T follicular helper cell (primary cell): ENCODE data around the gene CACNA1S.

Experiments used
- DNase-seq: peaks from one replicate; pipeline ENCODE4 v3.0.0-alpha.2; 2020; ENCODE audit warnings: low read depth

CACNA1S gene

DNA sequence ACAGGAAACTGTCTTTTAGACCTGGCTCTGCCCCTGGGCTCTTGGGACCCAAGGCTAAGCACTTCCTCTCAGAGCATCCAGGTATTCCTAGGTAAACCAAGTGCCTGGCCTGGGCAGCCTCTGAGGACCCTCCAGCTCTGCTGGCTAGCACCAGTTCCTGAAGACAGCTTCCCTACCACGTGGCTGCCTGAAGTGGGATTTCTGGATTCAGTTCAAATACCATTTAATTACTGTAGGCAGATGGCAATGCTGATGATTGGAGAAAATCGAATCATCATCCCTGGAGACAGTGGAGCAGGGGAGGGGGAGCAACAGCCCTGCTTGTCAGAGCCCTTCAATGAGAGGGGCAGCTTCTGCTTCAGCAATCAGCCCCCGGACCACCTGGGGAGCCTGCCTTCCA is 100.6 kb downstream of the CACNA1S start:
- DNase-seq = no peak

- DNase-seq = no peak
Measured at GRCh38 chr1:201009962-201010645, 102.1 kb downstream of the CACNA1S start.

- DNase-seq = no peak
Measured at GRCh38 chr1:201008666-201009360, 103.4 kb downstream of the CACNA1S start.

DNA sequence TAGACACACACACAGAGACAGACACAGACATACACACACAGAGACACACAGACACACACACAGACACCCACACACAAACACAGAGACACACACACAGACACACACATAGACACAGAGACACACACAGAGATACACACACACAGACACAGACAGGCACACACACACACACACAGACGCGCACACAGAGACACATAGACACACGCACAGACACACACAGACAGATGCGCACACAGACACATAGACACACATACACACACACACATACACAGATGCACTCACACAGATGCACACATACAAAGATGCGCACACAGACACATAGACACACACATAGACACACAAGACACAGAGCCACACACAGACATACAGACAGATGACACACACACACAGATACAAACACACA is 104.7 kb downstream of the CACNA1S start:
- DNase-seq = no peak

DNA sequence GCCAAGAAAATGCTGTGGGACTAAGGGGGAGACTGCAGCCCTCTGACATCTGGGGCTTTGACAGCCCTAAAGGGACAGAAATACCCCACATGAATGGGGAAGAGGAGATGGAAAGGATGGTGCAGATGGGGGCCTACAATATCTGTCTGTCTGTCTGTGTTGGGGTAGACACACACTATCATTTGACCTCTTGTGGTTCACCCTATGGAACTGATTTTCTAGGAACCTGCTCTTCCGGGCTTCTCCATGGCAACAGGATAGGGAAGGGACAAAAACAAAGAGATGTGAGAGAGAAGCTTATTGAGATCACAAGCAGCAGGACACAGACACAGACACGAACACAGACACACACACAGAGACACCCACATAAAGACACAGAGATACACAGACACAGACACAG is 105.8 kb downstream of the CACNA1S start:
- no peak for DNase-seq

DNA sequence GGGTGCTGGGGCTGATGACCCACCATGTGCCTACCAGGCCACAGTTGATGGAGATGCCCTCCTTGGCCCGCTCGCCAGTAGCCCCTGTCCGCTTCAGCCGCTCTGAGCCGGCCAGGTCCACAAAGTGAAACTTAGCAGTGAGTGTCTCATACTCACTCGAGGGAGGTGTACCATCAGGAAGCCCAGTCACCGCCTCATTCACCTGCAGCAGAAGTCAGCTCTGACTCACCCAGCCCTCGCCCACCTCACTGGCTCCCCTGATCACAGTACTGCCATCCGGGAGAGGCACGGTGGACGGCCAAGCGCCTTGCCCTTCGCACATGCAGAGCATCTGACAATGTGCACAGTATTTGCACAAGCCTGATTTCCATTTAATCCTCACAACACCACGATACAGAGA is 107.5 kb downstream of the CACNA1S start:
- no peak for DNase-seq

GRCh38 chr1:201004154-201004553 is 108.1 kb downstream of the CACNA1S start:
- no peak for DNase-seq

DNA sequence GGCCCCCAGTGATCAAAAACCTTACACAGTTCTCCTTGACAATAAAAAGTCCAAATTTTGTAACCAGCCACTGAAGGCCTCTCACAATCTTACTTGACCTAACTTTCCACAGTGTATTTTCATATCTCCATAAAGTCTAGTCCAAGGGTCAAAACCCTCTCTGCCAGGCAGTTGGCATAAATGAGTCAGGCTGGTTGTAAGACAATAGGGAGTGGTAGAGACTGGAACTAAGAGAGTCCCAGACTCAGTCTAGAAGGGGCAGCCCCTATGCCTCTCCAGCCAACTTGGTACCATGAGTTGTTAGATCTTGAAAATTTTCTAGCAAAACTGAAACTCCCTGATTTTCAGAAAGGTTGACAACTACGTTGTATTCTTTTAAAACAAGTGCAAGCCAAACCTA is 109.7 kb downstream of the CACNA1S start:
- no peak for DNase-seq

DNA sequence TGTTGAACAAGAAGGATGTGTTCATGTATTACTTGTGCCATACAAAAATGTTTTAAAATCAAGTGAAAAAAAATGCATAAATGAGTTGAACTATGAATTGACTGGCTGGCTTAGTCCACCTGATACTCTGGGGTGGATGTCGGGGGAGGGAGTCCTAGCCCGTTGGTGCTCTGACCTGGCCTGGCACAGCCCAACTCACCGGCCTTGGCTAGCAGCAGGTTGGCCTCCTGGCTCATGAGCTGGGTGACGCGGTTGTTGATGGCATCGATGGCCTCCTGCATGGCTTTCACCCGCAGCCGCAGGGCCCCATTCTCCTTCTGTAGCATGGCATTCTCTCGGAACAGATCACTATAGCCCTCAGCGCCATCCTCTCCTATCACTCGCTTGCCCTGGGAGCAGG is 110.3 kb downstream of the CACNA1S start:
- no peak for DNase-seq

- DNase-seq = no peak
Measured at GRCh38 chr1:201000391-201000790, 111.8 kb downstream of the CACNA1S start.

DNA sequence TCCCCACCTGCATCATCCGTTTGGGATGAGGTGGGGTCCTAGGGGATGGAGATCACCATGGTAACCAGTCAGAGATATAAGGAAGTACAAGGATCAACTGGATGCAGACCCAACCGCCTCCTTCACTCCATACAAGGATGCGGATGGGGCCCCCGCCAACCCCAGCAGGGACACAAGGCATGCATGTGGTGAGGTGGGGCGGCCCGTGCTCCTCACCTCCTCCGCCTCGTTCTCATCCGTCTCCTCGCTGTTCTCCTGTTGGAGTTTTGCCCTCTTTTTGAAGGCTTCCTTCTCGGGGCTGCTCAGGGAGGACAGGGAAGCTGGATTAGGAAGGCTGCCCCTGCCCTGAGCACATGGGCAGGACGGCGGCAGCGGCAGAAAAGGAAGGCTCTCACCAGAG is 112.6 kb downstream of the CACNA1S start:
- DNase-seq = no peak

DNA sequence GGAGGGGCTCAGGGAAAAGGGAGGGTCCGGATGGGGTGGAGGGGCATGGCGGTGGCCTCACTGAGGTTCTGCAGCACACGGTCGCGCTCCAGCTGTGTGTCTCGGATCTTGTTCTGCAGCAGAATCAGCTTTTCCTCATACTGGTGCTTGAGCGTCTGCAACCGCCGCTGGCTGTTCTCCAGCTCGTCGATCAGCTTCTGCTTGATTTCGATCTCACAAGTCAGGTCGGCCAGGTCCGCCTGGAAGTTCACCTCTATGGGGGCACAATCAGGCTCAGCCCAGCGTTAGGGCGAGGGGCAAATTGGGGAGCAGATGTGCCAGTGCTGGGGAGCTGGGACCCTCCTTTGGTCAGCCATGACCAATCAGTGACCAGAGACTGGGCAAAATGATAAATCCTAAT is 113.9 kb downstream of the CACNA1S start:
- DNase-seq = no peak

DNA sequence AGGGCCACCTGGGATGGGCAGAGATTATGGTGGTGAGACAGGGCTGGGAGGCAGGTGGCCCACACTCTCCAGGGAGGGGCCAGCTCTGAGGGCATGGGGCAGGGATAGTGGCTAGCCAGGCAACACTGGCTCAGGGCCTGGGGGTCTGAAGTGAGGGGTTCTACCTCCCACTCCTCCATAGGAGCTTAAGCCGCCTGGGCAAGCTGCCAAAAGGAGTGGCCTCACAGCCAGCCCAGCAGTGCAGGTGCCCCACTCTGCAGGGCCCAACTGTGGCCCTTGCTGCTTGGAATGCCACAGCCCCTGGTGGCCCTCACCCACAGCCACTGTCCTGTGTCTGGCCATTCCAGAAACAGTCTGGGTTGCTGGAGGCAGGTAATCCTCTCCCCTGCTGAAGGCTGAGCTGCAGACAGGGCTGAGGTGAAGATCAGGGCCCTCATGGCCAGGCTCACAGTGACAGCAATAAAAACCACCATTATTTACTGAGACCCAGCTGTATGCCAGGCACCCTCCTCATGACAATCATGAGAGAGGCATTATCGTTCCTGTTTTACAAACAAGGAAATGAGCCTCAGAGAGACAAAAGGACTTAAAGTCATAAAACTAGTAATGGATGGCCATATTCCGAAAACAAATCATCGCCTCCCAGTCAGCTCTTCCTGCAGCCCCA is 119.7 kb downstream of the CACNA1S start:
- DNase-seq = no peak

DNA sequence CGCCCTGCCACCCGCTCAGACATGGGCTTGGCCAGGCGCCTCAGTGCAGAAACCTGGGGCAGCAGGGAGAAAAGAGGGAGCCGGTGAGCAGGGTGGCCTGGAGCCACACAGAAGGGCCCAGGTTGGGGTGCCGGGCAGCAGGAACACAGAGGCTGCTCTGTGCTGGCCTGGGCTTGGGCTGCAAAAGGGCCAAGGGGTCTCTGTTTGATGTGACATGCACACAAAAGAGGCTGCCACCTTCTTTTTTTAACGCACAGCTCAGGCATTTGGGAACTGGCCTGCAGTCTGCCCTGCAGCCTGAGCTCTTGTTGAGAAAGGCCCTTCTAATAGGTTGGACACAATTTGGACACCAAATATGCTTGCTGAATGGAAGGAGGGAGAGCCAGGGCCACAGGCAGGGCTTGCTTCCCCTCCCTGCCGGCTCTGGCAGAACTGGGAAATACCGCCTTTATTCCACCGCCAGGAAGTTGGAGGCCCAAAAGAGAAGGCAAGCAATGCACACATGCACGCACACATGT is 121.1 kb downstream of the CACNA1S start:
- DNase-seq = no peak

GRCh38 chr1:200990114-200990513 is 122.1 kb downstream of the CACNA1S start:
- DNase-seq = no peak
